WTC11 (cell line): Measurements from ENCODE around the gene OSM. TPM values are rescaled to one million over a fixed set of nuclear protein-coding genes. Genes with fewer than 3 reads are reported as not detected.

Experiments
- ATAC-seq: fragments of 200-7000 bp; cut with Tn5 transposase; 2 replicates; pipeline ENCODE4 v1.10.0; 2021; ENCODE audit warnings: mild to moderate bottlenecking, moderate library complexity
- CTCF ChIA-PET: fragments of 300-600 bp; sonication (Branson Sonifier 250); formaldehyde crosslinking; loops from one replicate; lab custom pipeline; 2021; ENCODE audit warnings: antibody characterized with exemption; lab: Charles Lee
- POLR2A ChIA-PET: fragments of 350-600 bp; sonication (Branson Sonifier 250); formaldehyde crosslinking; loops from one replicate; lab custom pipeline; 2021; ENCODE audit warnings: antibody characterized with exemption; lab: Charles Lee
- DNase-seq: peaks from one replicate; pipeline ENCODE4 v3.0.0; 2021; ENCODE audit warnings: low spot score
- H3K27ac Mint-ChIP-seq: 2 replicates; pipeline ENCODE4 v1.8.0; 2021; ENCODE audit warnings: mixed read lengths
- H3K27me3 Mint-ChIP-seq: 2 replicates; pipeline ENCODE4 v1.8.0; 2021; ENCODE audit warnings: low read depth, mild to moderate bottlenecking, moderate library complexity, mixed read lengths
- H3K36me3 Mint-ChIP-seq: 2 replicates; pipeline ENCODE4 v1.8.0; 2021; ENCODE audit warnings: mixed read lengths
- H3K4me1 Mint-ChIP-seq: 2 replicates; pipeline ENCODE4 v1.8.0; 2022; ENCODE audit warnings: mixed read lengths
- H3K4me3 Mint-ChIP-seq: 2 replicates; pipeline ENCODE4 v1.8.0; 2021; ENCODE audit warnings: mild to moderate bottlenecking, moderate library complexity, mixed read lengths
- H3K9me3 Mint-ChIP-seq: 2 replicates; pipeline ENCODE4 v1.8.0; 2021; ENCODE audit warnings: mixed read lengths
- AFF4 ChIP-seq: sonication (generic); formaldehyde crosslinking; IDR thresholded peaks from 2 replicates; pipeline ENCODE4 v1.8.1; 2023; ENCODE audit warnings: mild to moderate bottlenecking, missing genetic modification reagents, borderline replicate concordance
- ETV6 ChIP-seq: sonication (generic); formaldehyde crosslinking; IDR thresholded peaks from 2 replicates; pipeline ENCODE4 v1.8.1; 2022; ENCODE audit warnings: mild to moderate bottlenecking, missing genetic modification reagents
- JAZF1 ChIP-seq: fragments of 250-450 bp; sonication (Bioruptor Pico); IDR thresholded peaks from 2 replicates; pipeline ENCODE4 v1.9.0; 2021; ENCODE audit warnings: moderate library complexity, mild to moderate bottlenecking, inconsistent platforms
- NFYB ChIP-seq: sonication (generic); formaldehyde crosslinking; conservative IDR thresholded peaks from 2 replicates; pipeline ENCODE4 v1.8.0; 2022; ENCODE audit warnings: low read depth, missing genetic modification reagents
- OVOL2 ChIP-seq: fragments of 250-450 bp; sonication (Bioruptor Pico); IDR thresholded peaks from 2 replicates; pipeline ENCODE4 v1.9.0; 2021; ENCODE audit warnings: mild to moderate bottlenecking, borderline replicate concordance
- PREB ChIP-seq: sonication (generic); formaldehyde crosslinking; IDR thresholded peaks from 2 replicates; pipeline ENCODE4 v1.8.1; 2022; ENCODE audit warnings: mild to moderate bottlenecking, missing genetic modification reagents, moderate library complexity, borderline replicate concordance
- PRRX2 ChIP-seq: fragments of 250-450 bp; sonication (Bioruptor Pico); IDR thresholded peaks from 2 replicates; pipeline ENCODE4 v1.8.0; 2021; ENCODE audit warnings: mild to moderate bottlenecking
- SMAD3 ChIP-seq: sonication (generic); formaldehyde crosslinking; IDR thresholded peaks from 2 replicates; pipeline ENCODE4 v1.8.0; 2022; ENCODE audit warnings: missing genetic modification reagents, mild to moderate bottlenecking, borderline replicate concordance
- STAT6 ChIP-seq: sonication (generic); formaldehyde crosslinking; conservative IDR thresholded peaks from 2 replicates; pipeline ENCODE4 v1.8.1; 2023; ENCODE audit warnings: mild to moderate bottlenecking, low read depth, missing genetic modification reagents, moderate library complexity
- TEAD4 ChIP-seq: sonication (generic); formaldehyde crosslinking; IDR thresholded peaks from 2 replicates; pipeline ENCODE4 v1.8.0; 2022; ENCODE audit warnings: mild to moderate bottlenecking, missing genetic modification reagents
- USF1 ChIP-seq: sonication (generic); formaldehyde crosslinking; IDR thresholded peaks from 2 replicates; pipeline ENCODE4 v1.8.0; 2022; ENCODE audit warnings: mild to moderate bottlenecking, missing genetic modification reagents
- ZNF232 ChIP-seq: sonication (generic); formaldehyde crosslinking; IDR thresholded peaks from 2 replicates; pipeline ENCODE4 v1.8.0; 2022; ENCODE audit warnings: mild to moderate bottlenecking, missing genetic modification reagents
- ZNF263 ChIP-seq: sonication (generic); formaldehyde crosslinking; IDR thresholded peaks from 2 replicates; pipeline ENCODE4 v1.8.1; 2022; ENCODE audit warnings: low read depth, mild to moderate bottlenecking, moderate library complexity, missing genetic modification reagents
- ZSCAN18 ChIP-seq: fragments of 250-450 bp; sonication (Bioruptor Pico); IDR thresholded peaks from 2 replicates; pipeline ENCODE4 v2.1.2; 2022; ENCODE audit warnings: mild to moderate bottlenecking, moderate library complexity
- total RNA-seq: library from RNA; stranded (reverse); gene quantifications from 3 replicates; pipeline ENCODE4 v1.2.3, GENCODE V29; 2021
- TF ChIP-seq, protein P1 (sequence below): sonication (generic); formaldehyde crosslinking; IDR thresholded peaks from 2 replicates; pipeline ENCODE4 v1.8.0; 2022; ENCODE audit warnings: missing genetic modification reagents
- TF ChIP-seq, protein P2 (sequence below): sonication (generic); formaldehyde crosslinking; IDR thresholded peaks from 2 replicates; pipeline ENCODE4 v1.8.1; 2023; ENCODE audit warnings: mild to moderate bottlenecking, missing genetic modification reagents

Gene OSM
- total RNA-seq, 1 experiment from 2014 or later = not detected

GRCh38 chr22:30289980-30290313 lies 23.3 kb upstream of the OSM start (continued):
- TF ChIP-seq OVOL2 (CRISPR knock-in tag) (no peak), PREB (CRISPR knock-in tag) (no peak), ZNF263 (CRISPR knock-in tag) (no peak), TEAD4 (CRISPR knock-in tag) (no peak), ZSCAN18 (CRISPR knock-in tag) (no peak), SMAD3 (CRISPR knock-in tag) (no peak), AFF4 (CRISPR knock-in tag) (no peak)
- TF ChIP-seq, protein P1, sequence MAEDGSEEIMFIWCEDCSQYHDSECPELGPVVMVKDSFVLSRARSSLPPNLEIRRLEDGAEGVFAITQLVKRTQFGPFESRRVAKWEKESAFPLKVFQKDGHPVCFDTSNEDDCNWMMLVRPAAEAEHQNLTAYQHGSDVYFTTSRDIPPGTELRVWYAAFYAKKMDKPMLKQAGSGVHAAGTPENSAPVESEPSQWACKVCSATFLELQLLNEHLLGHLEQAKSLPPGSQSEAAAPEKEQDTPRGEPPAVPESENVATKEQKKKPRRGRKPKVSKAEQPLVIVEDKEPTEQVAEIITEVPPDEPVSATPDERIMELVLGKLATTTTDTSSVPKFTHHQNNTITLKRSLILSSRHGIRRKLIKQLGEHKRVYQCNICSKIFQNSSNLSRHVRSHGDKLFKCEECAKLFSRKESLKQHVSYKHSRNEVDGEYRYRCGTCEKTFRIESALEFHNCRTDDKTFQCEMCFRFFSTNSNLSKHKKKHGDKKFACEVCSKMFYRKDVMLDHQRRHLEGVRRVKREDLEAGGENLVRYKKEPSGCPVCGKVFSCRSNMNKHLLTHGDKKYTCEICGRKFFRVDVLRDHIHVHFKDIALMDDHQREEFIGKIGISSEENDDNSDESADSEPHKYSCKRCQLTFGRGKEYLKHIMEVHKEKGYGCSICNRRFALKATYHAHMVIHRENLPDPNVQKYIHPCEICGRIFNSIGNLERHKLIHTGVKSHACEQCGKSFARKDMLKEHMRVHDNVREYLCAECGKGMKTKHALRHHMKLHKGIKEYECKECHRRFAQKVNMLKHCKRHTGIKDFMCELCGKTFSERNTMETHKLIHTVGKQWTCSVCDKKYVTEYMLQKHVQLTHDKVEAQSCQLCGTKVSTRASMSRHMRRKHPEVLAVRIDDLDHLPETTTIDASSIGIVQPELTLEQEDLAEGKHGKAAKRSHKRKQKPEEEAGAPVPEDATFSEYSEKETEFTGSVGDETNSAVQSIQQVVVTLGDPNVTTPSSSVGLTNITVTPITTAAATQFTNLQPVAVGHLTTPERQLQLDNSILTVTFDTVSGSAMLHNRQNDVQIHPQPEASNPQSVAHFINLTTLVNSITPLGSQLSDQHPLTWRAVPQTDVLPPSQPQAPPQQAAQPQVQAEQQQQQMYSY (CRISPR knock-in tag) = no peak

DNA sequence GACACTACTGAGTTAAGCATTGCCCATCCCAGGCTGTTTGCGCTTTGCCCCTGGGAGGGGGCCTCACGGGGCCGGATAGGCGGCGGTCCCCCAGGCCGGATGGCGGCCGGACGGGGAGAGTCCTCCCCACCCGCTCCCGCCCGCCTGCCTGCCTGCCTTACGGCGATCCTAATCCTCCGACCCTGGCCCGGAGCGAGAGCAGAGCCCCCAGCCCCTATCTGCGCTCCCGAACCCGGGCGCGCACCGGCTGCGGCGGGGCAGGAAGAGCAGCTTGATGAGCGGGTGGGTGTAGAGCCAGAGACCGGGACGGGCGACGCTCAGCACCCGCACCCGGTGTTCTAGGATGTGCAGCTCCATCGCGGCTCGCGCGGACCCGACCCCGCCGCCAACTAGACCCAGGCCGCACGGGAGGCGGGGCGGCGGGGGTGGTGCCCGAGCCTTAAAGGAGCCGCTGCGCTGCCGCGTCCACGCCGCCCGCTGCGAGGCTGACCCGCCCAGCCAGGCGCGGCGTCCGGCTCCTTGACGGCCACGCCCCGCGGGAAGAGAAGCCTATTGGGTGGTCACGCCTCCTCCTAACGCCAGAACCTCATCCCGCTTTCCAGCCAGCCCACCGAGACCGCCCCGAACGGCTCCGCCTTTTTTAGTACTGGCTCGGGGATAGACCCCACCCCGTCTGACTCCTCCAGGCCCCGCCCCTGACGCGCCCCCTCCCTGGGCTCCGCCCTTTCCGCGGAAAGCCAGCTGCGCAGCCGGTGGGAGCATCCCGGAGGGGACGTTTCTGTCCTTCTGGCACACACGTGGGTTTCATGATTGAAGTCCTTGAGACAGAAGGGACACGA lies 22.7 kb upstream of the OSM start, which contains the start of gene CASTOR1:
TSS of gene CASTOR1 (minus strand) at position 365 of the 839 bp plus-strand sequence. CDS start at position 357, 8 bp downstream.
- H3K27me3 Mint-ChIP-seq = peaks cover 3% of the 10 kb centered on the region
- no peaks in the 10 kb centered on the region for H3K36me3 Mint-ChIP-seq
- CTCF ChIA-PET = interaction anchor here (0.5 to 6.3 kb wide), 26 partner anchors 11 to 600 kb away, joined by 3 to 193 read pairs (median 10); partner anchors contain the start of genes CCDC157, LIF, MTFP1 and RNF215
- H3K27ac Mint-ChIP-seq = peak within 1 kb of the TSS; percentile 93
- H3K4me3 Mint-ChIP-seq = peak within 1 kb of the TSS; percentile 80
- POLR2A ChIA-PET = interaction anchor here (0.5 to 2.1 kb wide), 10 partner anchors 9 to 1896 kb away, joined by 3 to 11 read pairs (median 5); partner anchors contain the start of genes CCDC157, RNF215, SF3A1 and TBC1D10A
- no peaks in the 10 kb centered on the region for H3K9me3 Mint-ChIP-seq
- peak; percentile 87 for ATAC-seq
- peaks cover 11% of the 10 kb centered on the region for H3K4me1 Mint-ChIP-seq
- DNase-seq = peak; percentile 99
- TF ChIP-seq, protein P2, sequence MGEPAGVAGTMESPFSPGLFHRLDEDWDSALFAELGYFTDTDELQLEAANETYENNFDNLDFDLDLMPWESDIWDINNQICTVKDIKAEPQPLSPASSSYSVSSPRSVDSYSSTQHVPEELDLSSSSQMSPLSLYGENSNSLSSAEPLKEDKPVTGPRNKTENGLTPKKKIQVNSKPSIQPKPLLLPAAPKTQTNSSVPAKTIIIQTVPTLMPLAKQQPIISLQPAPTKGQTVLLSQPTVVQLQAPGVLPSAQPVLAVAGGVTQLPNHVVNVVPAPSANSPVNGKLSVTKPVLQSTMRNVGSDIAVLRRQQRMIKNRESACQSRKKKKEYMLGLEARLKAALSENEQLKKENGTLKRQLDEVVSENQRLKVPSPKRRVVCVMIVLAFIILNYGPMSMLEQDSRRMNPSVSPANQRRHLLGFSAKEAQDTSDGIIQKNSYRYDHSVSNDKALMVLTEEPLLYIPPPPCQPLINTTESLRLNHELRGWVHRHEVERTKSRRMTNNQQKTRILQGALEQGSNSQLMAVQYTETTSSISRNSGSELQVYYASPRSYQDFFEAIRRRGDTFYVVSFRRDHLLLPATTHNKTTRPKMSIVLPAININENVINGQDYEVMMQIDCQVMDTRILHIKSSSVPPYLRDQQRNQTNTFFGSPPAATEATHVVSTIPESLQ (CRISPR knock-in tag) = no peak
- no peak for TF ChIP-seq STAT6 (CRISPR knock-in tag)
- no peak for TF ChIP-seq JAZF1 (CRISPR knock-in tag)
- TF ChIP-seq ETV6 = 0 out of 2 replicates have a peak, but pooled peaks have one; percentile 23
- TF ChIP-seq NFYB (CRISPR knock-in tag) = 0 out of 2 replicates have a peak, but pooled peaks have one; percentile 28
- TF ChIP-seq ZNF232 = 0 out of 2 replicates have a peak, but pooled peaks have one; percentile 66
- TF ChIP-seq PRRX2 (CRISPR knock-in tag) = no peak
- peak; percentile 8; the same call in 1 of the 2 replicates for TF ChIP-seq USF1 (CRISPR knock-in tag)
